Stimulated activated CD8-positive, alpha-beta memory T cell treated with anti-CD3 and anti-CD28 coated beads, Interleukin-4, amount 100 ng/mL, for 48 hours (primary cell): Measurements from ENCODE around the gene TMEM240.
"Not testable (repeated sequence)": the region's sequence is repeated elsewhere in the genome, so short reads cannot be mapped to it uniquely, and the experiment has no call there.

ENCODE experiments used
- DNase-seq: peaks from one replicate; pipeline ENCODE4 v3.0.0-alpha.2; 2020

Gene TMEM240

DNA sequence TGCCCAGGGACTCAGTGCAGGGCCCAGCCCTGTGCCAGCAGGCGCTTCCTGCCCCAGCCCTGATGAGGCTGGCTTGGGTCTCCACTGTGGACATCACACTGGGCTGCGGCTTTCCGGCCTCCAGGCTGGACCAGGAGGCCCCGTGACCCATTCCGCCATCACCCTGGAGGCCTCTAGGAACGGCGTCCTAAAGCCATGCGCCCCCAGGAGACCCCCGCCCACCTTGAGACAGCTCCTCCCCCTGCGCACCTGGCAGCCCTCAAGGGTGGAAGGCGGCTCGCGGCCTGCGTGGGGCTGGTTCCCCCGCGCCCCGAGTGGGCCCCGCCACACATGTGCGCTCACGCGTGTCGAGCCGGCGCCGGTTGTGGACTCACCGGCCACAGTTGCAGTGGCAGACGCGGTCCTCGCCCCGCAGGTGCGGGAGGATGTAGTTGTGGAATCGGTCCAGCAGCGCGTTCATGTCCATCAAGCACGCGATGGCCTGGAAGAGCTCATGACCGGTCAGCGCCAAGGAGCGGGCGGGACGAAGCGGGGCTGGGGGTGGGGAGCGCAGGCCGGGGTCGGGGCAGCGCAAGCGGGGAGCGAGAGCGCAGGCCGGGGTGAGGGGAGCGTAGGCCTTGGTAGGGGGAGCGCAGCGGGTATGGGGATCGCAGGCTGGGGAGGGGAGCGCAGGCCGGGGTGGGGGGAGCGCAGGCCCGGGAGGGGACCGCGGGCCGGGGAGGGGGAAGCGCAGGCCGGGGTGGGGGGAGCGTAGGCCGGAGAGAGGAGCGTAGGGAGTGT is 924 bp downstream of the TMEM240 start:
- DNase-seq: no peak

DNA sequence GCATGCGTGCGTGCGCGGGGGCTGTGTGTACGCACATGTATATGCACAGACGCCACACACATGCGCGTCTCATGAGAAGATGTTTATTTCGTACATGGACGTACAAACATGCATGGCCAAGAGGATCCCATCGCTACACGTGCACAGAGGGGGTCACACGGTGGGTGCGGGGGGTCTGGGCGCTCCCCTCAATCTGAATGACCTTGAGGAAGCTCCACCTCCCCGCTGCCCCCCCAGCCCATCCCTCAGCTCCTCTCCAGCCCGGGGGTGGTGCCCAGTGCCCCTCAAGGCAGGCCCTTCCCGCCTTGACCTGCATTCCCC is 1.5 kb downstream of the TMEM240 start:
- no peak for DNase-seq

DNA sequence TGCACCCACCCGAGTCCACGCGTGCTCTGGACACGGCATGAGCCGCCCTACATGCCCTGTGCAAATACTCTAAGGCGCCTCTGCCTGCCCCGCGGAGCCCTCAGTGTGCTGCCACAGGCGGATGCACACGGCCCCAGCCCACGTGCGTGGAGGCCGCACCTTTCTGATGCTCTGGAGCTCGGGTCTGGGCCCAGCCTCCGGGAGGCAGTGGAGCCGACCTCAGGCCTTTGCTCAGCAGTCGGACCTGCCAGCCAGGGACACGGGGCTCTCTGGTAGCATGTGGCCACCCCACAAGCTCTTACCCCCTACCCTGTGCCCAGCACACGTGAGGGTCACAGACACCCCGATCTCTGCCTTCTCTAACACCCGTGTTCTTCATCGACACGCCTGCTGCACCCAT is 2.1 kb downstream of the TMEM240 start:
- DNase-seq: no peak

DNA sequence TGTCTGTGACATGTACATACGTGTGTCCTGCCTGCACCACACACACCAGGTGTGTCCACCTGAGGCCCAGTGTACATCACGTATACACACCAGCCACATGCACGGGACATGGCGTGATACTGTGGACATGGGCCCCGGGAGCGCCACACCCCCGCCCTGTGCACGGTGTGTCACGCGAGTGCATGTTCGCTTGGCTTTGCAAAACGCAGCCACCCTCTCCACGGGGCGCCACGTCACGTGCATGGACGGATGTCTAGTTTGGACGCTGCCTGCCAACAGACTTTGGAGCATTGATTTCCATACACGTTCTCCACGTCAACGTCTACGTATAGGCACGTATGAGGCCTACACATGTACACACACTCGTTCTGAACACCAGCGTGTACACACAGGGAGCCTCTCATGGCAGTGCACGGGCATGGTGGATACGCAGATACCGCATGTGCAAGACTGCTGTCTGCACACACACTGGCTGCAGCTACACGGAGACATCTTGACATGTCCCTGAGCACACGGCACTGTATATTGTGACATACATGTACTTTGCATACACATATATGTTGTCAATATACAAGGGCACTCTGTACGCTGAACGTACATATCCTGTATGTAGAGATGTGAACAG is 2.7 kb downstream of the TMEM240 start:
- DNase-seq: no peak

DNA sequence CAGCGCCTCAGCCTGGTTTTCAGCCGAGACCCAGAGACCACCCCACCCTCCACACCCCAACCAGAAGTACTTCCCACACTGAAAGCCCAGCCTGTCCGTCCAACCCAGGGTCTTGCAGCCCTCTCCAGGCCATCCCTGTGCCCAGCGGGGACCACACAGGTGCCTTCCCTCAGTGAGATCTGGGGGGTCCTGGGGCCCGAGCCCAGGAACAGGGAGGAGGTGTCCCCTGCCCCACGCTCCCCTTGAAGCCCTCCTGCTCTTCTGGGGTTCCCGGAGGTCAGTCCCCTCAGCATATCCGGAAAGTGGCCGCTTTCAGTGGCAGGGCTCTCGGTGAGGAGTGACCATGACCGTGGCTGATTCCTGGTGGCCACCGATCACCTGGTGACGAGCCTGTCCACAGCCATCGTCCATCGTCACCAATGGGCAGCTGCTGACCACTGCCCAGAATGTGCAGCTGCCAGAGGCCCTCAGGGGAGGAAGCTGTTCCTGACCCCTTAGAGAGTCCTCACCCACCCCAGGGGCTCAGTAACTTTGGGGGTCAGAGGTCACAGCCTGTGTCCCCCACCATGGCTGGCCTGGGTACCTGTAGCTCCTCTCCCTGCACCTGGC is 3.4 kb downstream of the TMEM240 start:
- DNase-seq: no peak

DNA sequence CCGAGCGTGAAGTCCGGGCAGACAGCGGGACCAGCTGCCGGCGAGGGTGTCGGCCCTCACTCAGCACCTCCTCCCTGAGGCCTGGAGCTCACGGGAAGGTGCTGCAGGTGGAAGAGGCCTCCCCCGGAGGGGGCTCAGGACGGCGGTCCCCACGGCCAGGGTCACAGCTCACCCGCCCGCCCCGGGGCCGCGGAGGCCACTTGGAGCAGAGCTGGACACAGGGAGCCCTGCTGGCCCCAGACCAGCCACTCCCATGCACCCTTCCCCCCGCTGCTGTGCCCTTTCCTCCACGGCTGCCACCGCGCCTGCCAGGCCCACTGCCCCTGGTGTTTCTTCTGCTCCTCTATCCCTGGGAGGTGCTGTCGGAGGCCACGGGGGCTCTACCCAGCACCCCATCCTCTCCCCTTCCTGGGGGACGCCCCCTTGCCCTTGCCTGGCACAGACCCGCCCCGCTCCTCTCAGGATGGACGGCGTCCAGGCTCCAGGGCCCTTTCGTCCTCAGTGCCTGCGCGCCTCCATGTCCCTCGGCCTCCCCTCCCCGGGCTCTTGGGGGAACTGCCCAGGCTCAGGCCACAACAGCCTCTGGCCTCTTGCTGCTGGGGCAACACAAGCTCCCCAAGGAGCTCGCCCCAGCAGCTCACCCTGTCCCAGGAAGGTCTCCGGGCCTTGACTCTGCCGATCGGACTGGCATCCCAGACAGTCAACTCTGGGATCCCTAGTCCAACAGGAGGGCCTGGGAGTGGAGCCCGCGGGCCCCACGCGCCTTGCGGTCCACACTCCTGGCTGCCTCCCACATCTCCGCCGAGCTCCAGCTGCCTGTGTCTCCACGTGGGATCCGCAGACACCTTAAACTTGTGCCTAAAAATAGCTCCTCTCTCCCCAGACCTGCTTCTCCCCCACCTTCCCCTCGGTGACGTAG is 4.1 kb downstream of the TMEM240 start:
- DNase-seq: no peak

DNA sequence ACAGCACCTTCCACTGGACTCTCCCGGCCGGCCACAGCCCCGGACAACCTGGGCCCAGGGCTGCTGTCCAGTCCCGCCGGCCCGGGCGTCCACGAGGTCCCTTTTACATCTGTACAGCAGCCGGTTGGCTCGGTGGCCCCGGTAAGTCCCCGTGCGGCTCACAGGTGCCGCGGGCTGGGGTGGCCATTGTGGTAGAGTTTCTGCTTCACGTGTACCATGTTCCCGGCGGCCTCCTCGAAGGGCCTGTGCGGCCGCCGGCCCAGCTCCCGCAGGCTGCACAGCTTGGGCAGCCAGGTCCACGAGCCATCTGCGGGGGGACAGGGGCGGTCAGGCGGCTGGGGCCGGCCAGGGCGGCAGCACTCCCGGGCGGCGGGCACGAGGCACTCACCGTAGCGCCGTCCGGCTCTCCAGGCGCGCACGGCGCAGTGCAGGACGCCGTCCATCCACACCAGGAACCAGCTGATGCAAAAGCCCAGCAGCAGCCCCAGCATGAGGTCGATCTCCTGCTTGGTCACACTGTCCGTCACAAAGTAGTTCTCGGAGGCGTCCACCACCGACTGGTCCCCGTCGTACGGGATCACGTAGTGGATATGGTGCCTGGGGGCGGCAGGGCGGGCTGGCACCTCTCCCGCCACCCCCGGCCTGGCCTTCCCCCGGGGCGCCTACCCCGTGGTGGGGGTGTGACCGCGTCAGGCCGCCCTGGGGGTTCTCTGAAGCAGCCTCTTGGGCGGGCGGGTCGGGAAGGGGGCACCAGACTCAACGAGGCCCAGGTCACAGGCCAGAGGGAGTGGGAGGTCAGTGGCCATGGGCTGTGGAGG is 5.0 kb downstream of the TMEM240 start:
- no peak for DNase-seq

DNA sequence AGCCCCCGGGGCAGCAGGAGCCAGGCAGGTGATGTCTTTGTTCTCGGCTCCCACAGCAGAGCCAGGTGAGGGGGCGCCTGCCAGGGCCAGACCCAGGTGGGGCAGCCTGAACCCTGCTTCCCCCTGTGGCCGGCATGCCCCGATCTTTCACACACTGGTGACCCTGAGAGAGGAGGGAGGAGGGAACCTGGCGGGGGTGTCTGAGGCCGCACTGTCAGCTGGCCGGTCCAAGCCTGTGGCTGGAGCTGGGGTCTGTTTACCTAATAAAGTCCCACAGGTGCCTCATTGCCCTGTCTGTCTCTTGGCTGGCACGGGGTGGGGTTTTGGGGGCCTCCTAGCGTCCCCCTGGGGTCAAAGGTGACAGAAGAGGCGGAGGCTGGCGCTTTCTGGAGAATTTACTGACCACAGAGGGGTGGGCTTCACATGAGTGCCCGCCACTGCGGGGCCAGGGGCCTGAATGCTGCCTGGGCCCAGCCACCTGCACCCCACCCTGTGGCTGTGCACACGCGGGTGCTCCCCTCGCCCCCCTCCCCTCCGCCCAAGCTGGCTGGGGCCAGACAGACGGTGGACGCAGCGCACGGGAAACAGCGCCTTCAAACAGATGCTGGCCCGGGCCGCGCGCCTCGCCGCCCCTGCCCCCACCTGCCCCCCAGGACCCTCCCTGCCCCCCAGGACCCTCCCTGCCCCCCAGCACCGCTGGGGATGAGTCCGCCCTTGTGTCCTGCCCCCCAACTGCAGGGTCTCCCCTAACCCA is 5.8 kb downstream of the TMEM240 start:
- no peak for DNase-seq

DNA sequence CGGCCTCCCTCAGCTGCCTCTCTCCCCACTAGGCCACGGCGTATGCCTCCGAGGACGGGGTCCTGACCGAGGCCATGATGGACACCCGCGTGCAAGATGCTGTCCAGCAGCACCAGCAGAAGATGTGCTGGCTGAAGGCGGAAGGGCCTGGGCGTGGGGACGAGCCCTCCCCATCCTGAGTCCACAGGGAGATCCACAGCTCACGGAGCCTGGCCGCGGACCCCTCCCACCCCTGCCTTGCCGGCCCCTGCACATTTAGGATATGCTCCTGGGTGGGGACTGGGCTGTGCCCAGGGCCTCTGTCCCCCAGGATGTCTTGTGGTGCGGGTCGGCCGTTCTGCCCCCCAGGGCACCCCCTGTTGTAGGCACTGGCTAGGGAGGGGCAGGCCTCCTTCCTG is 6.5 kb downstream of the TMEM240 start:
- not testable (repeated sequence) for DNase-seq

DNA sequence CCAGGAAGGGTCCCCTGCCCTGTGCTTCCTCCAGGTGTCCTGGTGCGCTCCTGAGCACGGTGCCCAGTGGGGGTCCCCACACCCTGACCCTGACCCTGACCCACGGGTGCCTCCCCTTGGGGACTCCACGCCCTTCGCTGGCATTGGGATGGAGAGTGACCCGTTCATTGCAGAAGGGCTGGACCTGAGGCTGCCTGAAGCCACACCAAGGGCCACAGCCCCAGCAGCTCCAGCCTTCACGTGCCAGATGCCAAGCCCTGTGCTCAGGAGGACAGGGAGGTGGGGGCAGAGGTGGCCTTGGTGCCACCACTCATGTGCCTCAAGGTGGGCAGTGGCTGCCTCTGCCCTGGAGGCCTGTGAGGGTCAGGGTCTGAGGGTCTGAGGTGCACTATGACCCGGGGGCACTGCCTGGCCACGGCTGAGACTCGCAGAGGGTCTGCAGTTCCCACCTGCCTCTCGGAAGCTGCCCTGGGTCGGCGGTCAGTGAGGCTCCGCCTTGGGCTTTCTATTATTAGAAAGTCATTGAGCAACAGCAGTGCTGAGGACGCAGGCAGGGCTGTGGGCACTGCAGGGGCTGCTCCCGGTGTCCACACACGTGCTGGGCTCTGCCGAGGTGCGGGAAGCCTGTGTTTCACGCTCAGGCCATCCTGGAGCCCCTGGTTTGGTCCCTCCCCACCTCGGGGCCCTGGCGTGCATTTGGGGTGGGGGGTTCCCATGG is 7.1 kb downstream of the TMEM240 start:
- DNase-seq: not testable (repeated sequence)

DNA sequence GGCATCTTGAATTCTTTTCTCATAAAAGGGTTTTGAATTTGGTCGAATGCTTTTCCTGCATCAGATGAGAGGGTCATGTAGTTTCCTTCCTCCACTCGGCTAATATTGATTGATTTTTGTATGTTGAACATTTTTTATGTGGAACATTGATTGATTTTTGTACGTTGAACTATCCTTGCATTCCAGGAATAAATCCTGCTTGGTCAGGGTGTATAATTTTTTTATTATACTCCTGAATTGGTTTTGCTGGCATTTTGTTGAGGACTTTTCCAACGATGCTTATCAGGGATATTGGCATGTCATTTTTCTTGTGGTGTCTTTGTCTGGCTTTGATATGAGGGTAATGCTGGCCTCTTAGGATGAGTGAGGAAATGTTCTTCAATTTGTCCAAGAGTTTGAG is 8.5 kb downstream of the TMEM240 start:
- DNase-seq: no peak

DNA sequence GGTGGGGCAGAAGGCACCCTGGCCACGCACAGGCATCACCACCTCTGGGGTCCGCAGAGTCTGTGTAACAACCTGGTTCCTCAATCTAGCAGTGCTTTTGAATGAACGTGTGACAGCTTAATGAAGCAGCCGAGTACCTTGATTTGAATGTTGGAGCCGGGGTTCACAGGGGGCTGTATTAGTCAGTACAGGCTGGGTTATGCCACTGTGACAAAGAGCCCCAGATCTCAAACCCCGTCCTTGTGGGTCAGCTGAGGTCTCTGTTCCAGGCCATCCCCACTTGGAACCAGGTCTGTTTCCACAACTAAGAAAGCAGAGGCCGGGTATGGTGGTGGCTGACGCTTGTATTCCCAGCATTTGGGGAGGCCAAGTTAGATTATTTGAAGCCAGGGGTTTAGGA is 10.5 kb downstream of the TMEM240 start:
- no peak for DNase-seq

DNA sequence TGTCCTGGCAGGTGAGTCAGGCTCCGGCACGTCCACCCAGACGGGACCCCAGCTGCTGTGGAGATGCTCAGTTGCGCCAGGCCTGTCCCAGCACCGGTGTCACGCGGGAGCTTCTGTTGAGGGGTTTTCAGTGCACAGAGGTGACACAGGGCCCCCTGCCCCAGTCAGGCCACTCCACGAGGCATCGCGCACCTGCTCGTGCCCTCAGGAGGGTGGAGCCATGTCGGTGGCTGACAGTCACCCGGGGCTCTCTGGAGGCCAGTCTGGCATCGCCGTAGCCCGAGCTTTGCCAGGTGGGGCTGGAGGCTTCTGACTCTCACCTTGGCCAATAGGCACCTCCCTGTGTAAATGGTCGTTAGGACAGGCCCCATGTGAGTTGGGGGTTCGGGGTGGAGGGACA is 11.1 kb downstream of the TMEM240 start:
- no peak for DNase-seq

DNA sequence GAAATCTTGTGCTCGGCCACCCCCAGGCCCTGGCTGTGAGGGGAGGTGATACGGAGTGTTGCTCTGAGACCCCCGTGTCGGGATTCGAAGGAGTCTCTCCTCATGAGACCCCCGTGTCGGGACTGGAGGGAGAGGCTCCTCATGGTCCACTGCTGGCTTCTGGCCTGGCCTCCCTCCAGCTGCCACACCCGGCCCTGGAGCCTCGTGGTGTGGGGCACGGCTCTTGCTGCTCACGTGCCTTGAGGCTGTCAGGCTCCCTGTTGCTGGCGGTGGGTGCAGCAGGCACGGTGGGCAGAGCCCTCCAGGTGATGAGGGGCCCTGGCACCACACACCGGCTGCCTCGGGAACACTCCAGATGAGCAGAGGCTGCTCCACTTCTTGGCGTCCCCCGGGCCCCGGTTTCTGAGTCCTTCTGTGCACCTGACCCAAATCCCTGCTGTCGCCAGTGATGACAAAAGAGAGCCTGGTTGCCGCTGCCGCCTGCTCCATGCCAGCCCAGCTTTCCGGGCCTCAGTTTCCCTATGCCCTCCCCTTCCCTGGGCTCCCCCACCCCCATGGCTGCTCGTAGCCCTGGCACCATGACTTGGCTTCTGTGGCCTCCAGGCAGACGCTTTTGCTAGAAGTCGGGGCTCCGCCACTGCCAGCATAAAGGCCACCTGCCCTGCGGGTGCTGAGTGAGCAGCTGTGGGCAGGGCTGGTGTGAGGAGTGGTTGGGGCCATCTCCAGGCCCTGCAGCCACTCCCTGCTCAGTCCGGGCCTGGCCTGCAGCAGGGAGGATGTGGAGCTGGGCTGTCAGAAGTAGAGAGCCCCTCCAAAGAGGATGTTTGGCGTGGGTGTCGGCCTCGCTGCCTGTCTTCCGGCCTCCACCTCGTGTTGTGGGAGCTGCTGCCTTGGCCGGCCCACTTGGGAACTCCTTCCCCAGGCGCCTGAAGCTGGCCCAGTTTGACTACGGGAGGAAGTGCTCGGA is 11.8 kb downstream of the TMEM240 start:
- DNase-seq: no peak

DNA sequence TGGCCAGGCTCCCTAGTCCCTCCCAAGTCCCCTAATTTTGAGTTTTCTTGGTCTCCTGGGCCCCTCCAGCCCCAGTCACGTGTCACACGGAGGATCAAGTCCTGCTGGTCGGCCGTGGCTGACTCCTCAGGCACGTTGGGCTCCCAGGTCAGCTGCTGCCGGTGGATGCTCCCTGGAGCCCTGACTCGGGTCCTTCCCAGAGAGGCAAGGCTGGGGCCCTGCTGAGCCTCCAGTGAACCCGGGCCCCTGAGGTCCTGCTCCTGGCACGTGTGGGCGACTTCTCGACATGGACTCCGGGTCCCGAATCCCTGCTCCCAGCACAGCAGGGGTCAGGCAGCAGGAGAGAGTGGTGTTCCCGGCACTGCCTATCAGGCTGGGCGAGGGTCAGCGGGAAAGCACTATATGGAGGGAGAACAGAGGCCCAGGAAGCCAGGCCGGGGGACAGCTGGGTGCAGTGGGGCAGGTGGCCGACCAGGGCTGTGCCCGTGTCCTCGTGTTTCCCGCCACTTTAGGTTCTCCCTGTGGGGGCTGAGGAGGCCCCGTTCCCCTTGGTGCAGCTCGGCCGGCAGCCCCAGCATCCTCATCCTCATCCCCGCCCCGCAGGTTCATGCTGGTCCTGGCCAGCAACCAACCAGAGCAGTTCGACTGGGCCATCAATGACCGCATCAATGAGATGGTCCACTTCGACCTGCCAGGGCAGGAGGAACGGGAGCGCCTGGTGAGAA is 13.2 kb downstream of the TMEM240 start:
- DNase-seq: no peak

DNA sequence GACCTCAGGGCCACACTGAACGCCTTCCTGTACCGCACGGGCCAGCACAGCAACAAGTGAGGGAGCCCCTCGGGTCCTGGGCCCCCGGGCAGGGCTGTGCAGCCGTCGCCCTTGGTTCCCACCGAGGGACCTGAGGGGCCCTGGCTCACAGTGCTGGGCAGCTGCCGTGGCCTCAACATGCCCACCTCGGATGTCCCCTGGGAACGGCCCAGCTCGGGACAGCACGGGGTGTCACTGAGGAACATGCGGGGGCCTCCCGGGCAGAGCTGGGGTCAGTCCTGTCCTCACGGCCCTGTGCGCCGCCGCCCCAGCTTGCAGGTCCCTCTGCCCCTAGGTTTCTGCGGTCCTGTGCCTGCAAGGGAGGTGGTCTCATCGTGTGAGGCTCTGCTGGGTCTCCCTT is 13.9 kb downstream of the TMEM240 start:
- not testable (repeated sequence) for DNase-seq

DNA sequence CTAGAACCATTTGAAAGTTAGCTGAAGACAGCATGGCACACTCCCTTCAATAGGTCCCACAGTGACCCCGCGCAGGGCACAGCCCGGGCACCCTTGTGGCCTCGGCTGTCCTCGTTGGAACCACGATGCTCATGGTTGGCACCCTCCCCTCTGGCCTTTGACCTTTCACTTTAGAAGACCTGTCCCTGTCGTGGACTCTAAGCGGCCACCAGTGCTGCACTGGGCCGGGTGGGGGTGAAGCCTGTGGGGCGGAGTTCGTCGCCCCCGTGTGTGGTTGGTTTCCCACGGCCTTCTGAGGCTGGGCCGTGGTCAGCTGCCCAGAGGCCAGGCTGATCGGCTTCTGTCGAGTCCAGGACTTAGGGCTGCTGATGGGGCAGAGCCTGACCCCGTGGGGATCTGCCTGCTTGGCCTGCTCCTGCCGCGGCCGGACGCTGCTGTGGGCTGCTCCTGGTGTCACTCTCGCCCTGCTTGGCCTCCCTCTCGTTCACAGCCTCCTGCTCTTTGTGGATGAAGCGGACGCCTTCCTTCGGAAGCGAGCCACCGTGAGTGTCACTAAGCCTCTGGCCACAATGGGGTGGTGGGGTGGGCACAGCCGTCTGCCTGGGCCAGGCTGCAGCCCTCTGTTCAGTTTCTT is 15.6 kb downstream of the TMEM240 start:
- DNase-seq: not testable (repeated sequence)

DNA sequence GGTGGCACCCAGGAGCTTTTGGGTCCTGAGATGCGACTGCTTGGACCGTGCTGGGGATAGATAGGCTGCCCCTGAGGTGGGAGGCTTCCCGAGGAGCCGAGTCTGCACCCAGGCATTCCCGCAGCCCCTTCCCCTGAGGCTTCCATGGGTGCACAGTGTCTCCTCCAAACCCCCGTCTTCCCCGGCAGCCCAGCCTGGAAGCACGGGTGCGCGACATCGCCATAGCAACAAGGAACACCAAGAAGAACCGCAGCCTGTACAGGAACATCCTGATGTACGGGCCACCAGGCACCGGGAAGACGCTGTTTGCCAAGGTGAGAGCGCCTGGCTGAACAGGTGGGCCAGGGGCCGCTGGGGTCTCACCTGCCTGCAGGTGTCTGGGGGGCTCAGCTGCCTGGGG is 16.8 kb downstream of the TMEM240 start:
- not testable (repeated sequence) for DNase-seq

DNA sequence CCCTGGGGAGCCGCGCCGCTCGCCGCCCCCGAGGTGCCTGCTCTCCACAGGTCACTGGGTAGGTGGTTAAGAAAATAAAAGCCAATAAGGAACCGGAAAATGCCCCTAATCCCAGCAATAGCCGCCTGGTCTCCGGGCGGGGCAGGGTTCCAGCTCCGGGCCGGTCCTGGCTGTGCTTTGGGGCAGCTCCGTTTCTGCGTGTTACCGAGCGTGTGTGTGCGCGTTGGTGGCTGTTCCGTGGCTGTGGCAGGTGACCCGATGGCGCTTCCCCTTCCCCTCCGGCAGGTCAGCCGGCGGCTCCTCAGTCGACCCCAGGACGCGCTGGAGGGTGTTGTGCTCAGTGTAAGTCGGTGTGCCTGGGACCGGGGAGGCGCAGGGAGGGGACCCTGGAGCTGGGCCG is 17.2 kb downstream of the TMEM240 start:
- not testable (repeated sequence) for DNase-seq
